HG03432 (cell line): Measurements from ENCODE around the gene ADCY5.

Experiments
- ATAC-seq: cut with Tn5 transposase; IDR thresholded peaks from one replicate; pipeline ENCODE4 v1.9.1; 2021; ENCODE audit warnings: mild to moderate bottlenecking, moderate library complexity; ENCODE audit not compliant: unreplicated experiment

Gene ADCY5

DNA sequence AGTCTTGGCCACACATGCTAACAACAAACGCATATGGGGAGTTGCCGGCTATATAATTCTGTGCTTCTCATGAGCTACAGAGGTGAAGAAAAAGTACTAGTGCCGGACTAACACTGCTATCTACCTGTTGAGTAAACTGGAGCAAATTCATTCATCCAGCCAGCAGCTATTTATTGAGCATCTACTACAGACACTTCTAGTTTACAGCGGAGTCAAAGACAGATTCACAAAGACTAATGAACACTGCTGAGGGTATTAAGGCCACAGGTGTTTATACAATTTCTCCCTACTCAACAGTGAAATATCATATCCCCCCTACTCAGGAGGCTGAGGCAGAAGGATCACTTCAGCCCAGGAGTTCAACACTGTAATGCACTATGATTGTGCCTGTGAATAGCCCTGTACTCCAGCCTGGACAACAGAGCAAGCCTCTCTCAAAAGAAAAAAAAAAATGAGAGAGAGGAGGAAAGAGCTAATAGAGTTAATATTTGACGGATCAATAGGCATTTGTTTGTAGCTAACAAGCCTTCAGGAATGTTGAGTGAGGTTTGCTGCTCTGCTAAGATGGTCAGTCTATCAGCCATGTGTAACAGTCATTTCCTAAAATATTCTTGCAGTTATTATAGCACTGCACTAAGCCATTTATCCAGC is 17.8 kb downstream of the ADCY5 start:
- ATAC-seq: no peak

DNA sequence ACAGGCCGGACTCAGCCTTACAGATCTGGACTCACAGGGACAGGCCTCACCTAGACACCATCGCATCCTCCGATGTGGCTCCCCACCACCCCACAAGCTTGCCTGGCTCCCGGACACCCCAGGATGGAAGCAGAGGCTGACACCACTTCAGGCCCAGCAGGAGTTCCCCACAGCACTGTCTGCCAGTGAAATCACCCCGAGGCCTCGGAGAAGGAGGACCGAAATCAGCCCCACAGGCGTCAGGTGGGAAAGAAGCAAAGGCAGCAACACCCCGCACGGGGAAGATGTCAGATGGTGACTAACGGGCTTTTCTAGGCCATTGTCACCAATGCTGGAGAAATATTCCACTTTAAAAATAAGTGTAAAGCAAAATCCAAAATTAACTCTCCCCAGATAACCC is 18.6 kb downstream of the ADCY5 start:
- ATAC-seq: no peak

DNA sequence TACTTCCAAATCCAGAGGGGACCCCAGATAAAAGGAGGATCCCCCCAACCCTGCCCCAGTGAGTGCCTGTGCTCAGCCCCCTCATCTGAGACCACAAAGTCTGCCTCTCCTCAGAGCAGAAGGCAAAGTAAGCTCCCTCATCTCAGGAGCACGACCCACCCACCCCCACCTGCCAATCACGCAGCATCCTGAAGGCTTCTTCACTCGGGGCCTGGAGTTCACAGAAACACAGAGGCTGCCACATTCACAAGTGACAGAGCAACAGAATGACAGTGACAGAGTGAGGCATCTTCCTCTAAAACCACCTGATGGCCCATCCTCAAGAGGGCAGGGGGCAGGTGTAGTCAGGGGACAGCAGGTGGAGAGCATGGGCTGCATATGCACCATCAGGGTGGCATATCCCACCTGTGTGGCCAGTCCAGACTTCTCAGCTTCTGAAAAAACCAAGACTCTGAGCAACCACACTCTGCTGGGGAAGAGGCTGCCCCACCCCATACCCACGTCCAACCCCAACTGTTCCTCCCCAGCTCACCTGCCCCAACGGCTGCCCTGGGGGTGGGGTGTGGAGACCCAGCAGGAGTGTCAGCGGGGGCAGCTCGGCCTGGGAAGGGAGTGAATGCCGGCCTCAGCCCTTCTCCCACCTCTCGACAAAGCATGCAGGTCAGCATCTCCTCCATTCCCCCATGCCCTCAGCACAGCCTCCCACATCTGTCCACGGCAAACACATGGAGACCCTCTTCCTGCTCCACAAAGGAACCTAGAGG is 19.3 kb downstream of the ADCY5 start:
- no peak for ATAC-seq

DNA sequence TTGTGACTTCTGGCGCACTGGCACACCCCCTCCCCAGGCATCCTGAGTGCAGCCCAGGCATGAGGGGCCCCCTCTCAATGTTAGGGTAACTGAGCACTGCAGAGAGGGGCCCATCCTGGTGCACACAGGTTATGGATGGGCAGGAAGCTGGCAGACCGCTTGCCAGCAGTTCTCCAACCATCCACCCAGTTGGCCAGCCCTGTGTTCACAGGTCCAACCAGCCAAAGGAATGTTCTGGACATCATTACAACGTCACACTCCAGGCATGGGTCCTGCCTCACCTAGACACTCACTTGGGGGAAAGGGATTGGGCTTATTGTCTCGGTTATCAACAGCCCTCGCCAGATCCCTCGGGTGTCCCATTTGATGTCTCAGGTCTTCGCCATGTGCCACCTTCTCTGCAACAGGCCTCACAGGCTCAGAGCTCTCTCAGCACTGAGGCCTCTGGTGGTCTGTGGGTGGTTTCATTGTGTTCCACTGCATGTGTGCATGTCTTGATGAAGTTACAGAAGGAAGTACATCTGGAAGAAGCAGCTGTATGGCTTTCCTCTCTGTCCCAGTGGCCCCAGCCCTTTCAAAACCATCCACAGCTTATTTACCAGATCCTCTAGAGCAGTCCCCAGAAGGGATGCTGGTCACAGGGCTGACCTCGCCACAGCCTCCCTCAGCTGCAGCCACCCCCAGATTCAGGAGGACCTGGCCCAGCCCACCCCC is 23.7 kb downstream of the ADCY5 start:
- ATAC-seq: no peak

DNA sequence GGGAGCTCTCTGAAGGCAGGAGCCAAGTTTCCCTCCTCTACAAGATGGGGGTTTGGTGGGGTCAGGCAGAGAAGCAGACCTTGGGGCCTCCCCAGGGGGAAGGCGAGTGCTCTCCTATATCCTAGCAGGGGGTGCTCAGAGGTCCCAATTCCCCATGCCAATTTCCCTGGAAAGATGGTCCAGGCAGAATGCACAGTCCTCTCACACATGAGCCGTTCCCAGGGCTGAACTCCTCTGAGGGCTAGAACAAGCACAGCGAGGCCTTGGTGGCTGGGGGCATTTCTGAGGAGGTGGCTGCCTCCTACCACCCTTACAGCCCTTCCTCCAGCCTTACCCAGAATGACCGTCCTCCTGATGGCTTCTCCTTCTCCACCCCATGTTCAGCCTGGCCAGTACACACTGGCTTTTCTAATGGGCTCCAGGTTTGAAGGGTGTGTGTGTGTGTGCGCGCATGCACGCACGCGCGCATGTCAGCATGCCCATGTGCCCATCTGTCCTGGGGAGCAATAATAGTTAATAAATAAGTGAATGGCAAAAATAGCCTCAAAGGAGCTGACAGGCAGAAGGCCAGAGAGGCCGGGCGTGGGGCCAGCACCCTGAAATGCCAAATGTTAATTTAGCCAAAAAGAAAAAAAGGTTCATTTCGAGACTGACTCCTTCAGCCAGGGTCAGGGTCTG is 24.4 kb downstream of the ADCY5 start:
- ATAC-seq: no peak

DNA sequence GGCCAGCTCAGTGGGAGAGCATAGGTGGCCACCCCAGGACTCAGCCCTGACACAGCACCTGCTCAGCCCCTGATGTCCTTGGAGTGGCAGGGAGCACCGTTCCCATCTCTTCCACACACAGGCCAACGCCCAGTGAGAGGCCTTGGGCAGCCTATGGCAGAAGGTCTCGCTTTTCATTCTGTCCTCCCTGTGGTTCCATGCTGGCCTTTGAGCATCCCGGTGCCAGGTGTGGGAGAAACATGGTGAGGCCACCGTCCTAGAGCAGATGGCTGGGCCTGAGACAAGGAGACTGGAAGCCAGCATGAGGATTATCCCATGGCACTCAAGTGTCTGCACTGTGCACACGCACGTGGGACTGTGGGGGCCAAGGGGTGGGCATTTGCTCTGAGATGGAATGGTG is 25.1 kb downstream of the ADCY5 start:
- ATAC-seq: no peak

DNA sequence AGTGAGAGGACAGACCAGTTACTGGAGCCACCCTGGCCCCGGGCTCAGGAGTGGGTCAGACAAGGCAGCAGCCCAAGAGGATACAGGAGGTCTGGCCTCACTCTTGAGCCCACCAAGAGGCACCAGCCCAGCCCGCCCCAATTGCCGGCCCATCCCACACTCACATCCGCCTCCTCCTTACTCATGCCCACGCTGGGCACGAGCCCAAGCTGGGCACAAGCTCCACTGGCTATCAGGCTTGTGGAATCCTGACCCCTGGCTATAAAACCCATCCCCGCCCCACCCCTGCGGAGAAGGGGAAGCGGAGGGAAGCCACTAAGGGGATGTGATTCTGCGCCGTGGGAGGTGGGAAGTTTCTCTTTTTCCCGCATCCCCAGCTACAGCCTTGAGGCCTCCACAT is 25.9 kb downstream of the ADCY5 start:
- no peak for ATAC-seq

DNA sequence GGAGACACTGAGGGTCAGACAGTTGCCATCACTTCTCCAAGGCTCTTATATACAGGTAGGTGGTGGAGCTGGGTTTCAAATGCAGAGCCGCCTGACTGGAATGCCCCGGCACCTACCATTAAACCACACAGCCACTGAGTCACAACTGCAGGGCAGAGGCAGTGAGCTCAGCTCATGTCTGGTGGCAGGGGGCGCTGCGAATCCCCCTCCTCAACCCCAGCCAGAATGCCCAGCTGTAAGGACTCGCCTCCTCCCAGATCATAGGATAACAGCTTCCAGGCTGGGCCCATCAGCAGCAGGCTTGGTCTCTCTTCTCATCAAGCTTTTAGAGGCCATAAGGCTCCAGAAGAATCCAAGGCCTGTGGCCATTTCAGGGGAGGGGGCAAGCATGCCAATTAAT is 26.4 kb downstream of the ADCY5 start:
- ATAC-seq: no peak

DNA sequence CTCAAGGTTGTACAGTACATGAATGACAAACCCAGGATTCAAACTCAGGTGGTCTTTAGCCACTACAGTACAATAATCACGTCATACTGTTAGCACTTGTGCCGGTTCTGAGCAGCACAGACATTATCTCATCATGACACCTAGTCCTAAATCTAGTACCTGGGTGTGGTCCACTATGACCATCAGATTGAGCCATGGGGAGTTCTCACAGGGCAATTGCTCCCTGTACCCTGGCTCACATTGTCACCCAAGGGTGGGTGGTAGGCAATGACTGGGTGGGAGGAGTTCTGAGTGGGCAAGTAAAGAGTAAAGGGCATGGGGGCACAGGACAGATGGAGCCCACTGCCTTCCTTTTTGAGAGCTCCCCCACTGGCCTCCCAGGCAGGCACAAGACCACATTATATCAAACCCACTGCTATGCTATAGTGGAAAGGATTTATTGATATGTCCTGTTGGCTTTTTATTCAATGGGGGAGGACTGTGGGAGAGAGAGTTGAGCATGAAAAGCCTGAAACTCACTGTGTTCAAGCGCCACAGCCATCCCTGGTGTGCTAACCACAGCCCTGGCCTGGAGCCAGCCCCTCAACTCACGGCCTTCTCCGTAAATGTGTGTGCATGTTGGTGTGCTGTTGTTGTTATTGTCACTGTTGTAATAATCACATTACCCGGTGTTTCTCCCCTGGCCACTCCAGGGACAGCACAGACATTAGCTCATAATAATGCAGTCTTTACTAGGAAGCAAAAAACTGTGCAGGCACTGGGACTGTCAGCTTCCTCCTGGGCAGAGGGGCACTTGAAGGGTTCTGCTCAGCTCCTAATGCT is 27.3 kb downstream of the ADCY5 start:
- ATAC-seq: no peak

DNA sequence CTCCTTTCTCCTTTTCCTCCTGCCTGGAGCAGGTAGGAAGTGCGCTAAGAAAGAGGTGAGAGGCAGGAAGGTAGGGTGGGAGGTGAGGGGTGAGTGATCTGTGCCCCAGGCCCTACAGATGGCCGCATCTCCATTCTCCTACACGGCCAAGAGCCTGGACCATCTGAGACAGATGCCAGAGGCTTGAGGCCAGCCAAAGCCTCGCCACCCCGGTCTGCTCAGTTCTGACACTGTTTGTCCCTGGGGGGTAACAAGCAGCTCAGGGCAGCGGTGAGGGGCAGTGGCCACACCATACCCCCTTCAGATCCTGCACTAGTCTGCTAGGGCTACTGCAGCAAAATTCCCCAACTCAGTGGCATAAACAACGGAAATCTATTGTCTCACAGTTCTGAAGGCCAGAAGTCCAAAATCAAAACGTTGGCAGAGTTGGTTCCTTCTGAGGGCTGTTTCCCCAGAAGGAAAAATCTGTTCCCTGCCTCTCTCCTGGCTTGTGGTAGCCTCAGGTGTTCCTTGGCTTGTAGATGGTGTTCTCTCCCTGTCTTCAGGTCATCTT is 28.4 kb downstream of the ADCY5 start:
- ATAC-seq: no peak

DNA sequence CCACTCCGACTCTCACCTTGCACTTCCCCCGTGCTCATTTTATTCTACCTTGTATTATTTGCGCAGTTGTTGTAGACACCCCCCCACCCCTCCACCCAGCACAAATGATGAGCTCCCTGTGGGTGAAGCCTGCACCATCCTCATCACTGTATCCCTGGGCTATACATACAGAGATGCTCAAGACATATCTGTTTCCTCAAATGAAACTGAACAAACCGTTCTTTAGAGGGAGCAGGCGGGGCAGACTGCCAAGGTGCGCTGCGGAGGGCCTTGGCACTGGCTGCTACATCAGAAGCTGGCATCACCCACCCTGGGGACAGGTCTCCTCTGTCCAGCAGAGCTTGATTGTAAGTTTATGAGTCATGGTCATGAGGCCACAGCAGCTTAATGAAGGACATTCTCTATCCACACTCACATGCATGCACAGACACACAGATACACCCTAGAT is 29.0 kb downstream of the ADCY5 start:
- no peak for ATAC-seq

DNA sequence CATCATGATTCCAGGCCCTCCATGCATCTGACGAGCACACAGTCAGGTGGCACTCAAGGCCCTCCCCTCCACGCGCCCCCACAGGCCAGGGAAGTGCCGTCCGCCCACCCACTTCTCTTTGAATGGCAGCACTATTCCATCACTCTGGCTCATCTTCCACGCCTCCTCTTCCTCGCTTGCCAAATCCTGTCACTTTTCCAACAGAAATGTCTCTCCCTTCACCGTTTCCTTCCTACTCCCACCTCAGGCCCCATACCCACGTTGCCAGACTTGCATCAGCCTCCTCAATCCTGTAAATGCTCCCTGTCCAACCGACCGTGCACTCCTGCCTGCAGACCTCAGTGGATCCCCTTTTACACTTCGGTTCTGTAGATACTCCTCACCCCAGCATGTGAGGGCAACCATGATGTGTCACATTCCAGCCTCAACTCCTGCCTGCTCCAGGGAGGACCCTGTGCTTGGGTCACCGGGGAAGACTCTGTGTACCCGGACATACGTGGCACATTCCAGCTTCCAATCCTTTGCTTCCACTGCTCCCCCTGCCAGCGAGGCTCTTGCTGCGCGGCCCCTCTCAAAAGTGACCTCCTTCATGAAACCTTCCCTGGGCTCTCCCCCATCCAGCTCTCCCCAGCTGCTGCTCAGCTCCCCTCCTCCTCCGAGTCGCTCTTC is 29.6 kb downstream of the ADCY5 start:
- ATAC-seq: no peak

DNA sequence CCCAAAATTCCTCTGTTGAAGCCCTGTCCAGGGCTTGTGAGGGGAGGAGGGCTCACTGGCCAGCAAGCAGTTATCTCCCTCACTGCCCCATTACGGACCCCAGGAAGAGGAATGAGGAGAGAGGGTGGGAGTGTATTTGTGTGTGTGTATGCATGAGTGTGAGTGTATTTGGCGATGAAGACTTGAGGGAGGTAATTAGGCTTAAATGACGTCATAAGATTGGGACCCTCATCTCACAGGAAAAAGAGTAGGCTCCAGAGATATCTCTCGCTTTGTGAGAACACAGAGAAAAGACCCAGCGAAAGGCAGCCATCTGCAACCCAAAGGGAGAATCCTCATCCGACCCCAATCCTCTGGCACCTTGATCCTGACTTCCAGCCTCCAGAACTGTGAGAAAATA is 32.2 kb downstream of the ADCY5 start:
- no peak for ATAC-seq

DNA sequence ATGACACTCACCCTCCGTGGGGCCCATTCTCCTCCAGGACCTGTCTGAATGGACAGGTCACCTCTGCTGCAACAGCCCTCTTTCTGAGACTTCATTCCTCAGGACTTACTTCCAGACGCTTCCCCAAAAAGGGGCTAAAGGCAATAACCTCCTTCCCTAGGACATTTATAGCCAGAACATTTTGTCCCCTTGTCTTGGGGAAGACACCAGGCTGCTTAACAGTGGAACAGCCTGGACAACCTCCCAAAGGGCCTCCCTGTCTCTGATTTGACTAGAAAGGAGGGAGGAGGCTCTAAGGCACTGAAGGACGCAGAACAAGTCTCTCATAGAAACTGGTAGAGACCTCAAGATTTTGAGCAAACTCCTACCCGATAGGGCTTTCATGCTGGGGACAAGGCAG is 32.7 kb downstream of the ADCY5 start:
- ATAC-seq: no peak

DNA sequence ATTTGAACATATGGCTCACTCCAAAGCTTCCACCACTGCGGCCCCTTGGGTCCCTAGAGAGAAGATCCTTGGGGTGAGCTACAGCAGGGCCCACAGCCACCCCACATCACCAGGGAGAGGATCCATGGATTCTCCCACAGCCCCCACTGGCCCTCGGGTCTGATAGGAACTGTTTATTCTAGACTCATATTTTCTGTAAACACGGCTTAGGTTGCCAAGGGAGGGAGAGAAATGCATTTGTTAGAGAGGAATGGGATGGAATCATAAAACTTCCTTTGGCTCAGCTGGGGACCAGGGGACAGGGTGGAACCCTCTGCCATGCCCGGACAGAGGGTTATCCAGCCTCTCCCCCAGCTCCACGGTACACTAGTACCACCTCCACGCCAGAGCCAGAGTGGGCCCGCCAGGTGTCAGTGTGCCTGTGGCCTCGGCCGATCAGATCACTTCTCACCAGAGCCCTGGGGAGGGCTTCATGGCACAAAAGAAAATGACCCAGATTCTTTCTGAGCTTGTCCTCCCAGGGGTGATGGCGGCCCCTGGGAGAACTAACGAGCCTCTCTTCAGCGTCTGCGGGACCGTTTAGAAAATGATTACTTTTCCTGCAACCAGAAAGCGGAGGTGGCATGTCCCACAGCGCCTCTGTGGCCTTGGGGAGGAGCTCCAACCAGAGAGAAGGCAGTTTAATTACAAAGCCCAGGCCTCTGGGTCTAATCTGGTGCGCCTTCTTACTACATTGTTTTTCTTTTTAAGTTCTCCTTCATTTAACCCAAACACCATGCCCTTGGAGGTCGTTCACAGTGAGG is 33.7 kb downstream of the ADCY5 start:
- ATAC-seq: no peak

DNA sequence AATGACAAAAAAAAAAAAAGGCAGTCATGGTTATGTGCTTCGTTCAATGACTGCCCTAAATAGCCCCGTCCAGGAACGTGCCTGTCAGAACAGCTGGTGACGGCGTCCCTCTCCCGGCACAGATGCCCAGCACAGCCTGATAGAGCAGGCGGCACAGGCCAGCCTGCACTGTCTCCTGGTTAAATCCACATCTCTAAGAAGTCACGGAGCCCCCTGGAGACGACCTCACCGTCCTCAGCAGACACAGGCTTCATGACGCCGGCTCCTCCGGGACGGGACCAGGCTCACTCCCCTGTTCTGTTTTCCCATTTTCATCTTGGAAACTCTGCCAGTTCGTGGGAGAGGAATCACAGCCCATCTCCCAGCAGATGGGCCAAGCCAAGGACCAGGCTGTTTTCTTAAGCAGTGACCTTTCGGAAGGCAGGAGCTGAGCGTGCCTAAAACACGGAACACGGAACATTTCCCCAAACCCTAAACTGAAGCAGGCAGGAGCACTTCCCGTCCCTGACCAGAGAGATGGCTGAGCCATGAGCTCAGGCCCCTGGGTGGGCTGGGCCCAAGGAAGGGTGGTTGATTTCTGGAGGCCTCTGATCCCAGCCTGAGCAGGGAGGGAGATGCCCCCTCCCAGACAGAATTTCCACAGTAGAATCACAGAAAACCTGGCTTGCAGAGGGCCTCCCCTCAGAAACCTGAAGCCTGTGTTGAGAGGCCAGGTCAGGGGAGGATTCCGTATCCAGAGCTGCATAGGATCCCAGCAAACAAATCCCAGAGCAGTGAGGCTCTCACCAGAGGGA is 35.9 kb downstream of the ADCY5 start:
- ATAC-seq: no peak

DNA sequence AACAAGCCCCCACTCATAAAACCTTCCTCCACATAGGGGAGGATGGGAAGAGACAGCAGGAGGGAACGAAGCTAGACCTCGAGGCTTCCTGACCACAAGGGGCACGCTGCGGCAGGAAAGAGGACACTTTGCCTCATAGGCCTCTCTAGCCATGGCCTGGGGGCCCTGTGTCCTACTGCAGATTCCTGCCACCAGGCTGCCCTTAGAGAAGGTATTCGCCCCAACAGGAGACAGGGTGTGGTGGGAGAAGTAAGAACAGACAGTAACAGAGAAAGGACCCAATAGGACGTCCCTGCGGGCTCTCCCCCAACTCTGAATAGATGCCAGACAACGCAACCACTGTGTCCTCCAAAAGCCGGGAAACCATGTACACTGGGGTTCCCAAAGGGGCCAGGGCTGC is 36.8 kb downstream of the ADCY5 start:
- ATAC-seq: no peak

DNA sequence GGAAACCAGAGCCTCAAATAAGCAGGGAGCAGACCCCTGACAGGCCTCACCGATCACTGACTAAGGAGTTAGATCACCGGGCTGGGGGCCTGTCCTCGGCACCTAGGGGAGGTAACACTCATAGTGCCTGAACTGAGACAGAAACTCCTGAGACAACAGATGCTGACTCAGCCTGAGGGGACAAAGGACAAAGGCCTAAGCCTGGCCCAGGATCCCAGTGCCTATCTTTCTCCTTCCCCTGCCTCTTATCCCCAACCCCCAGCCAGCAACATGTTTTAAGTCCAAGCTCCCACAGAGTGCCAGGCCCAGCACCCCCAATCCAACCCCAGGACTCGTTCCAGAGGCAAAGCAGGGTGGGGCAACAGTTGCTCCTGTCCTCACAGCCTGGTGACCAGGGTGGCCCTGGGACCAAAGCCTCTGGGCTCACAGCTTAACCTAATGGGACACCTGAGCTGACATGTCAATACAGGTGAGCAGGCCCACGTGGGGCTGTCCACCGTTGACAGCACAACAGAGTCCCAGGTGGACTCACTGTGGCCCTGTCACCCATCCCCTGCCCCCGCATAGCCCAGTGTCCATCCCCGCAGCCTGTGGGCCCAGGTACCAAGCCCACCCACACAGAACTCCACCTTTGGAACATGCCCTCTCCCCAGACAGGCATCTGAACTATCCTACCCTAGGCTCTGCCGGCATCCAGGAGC is 37.4 kb downstream of the ADCY5 start:
- ATAC-seq: no peak
